SK-N-SH (cell line): ENCODE results near the gene FHOD3. TPM values are rescaled to one million over a fixed set of nuclear protein-coding genes. Genes with fewer than 3 reads are reported as not detected.
"Not testable (repeated sequence)": the region's sequence is repeated elsewhere in the genome, so short reads cannot be mapped to it uniquely, and the experiment has no call there.

Experiments used
- CTCF ChIA-PET: fragments of 300-600, 350-600 bp; formaldehyde crosslinking; extraction: SDS; loops from one replicate; lab custom pipeline; 2021; lab: Yijun Ruan, JAX
- POLR2A ChIA-PET: fragments of 350-600 bp; sonication (Branson Sonifier 250); formaldehyde crosslinking; extraction: SDS; loops from one replicate; lab custom pipeline; 2020; ENCODE audit warnings: antibody characterized with exemption, inconsistent platforms; lab: Yijun Ruan, JAX
- DNase-seq: peaks from one replicate; pipeline ENCODE4 v3.0.0; 2012
- H2AFZ ChIP-seq: fragments of 200-600 bp; sonication (generic); 2 replicates; pipeline ENCODE4 v1.8.1; 2016; ENCODE audit warnings: antibody characterized with exemption, mild to moderate bottlenecking, low read depth
- H3F3A ChIP-seq: fragments of 200-600 bp; sonication (generic); replicated peaks from 2 replicates; pipeline ENCODE3; 2016; ENCODE audit warnings: antibody characterized with exemption, mild to moderate bottlenecking; ENCODE audit not compliant: insufficient read depth
- H3K27ac ChIP-seq, 2 experiments: fragments of 200-500 bp in 1 of 2; fragments of 200-600 bp in 1 of 2; sonication (Bioruptor generic) in 1 of 2; sonication (generic), shearing (Covaris generic) in 1 of 2; 2 replicates each; pipeline versions ENCODE4 v1.5.1 to v1.6.1; 2014 to 2016; ENCODE audit warnings: low read depth in 2 of 2, inconsistent platforms in 1 of 2, low read length in 1 of 2, mild to moderate bottlenecking in 1 of 2, mixed read lengths in 1 of 2
- H3K27me3 ChIP-seq: fragments of 200-600 bp; sonication (generic), shearing (Covaris generic); 2 replicates; pipeline ENCODE4 v1.6.1; 2016; ENCODE audit warnings: mixed run types; ENCODE audit not compliant: insufficient read depth
- H3K36me3 ChIP-seq, 2 experiments: fragments of 200-500 bp in 1 of 2; fragments of 200-600 bp in 1 of 2; sonication (Bioruptor generic) in 1 of 2; sonication (generic) in 1 of 2; replicated peaks in 1 of 2; 2 replicates each; pipeline versions ENCODE3 to v1.5.1; 2014 to 2016; ENCODE audit warnings: low read length in 1 of 2, mild to moderate bottlenecking in 1 of 2; ENCODE audit not compliant: insufficient read depth in 2 of 2, control insufficient read depth in 1 of 2
- H3K4me1 ChIP-seq, 2 experiments: fragments of 200-500 bp in 1 of 2; fragments of 200-600 bp in 1 of 2; sonication (Bioruptor generic) in 1 of 2; sonication (generic), shearing (Covaris generic) in 1 of 2; 2 replicates each; pipeline versions ENCODE4 v1.5.1 to v1.6.1; 2014 to 2016; ENCODE audit warnings: low read depth in 1 of 2, low read length in 1 of 2, mixed run types in 1 of 2; ENCODE audit not compliant: insufficient read depth in 2 of 2, control insufficient read depth in 1 of 2
- H3K4me2 ChIP-seq: fragments of 200-600 bp; sonication (generic), shearing (Covaris generic); 2 replicates; pipeline ENCODE4 v1.6.1; 2017; ENCODE audit warnings: mixed run types
- H3K4me3 ChIP-seq, 2 experiments: fragments of 200-500 bp in 1 of 2; fragments of 200-600 bp in 1 of 2; sonication (Bioruptor generic) in 1 of 2; sonication (generic), shearing (Covaris generic) in 1 of 2; 2 replicates each; pipeline versions ENCODE4 v1.5.1 to v1.8.1; 2014 to 2016; ENCODE audit warnings: low read depth in 2 of 2, inconsistent platforms in 1 of 2, low read length in 1 of 2, mild to moderate bottlenecking in 1 of 2, mixed read lengths in 1 of 2, moderate library complexity in 1 of 2
- H3K79me2 ChIP-seq: fragments of 200-600 bp; sonication (generic); 2 replicates; pipeline ENCODE4 v1.8.1; 2017; ENCODE audit warnings: mild to moderate bottlenecking; ENCODE audit not compliant: insufficient read depth
- H3K9ac ChIP-seq: fragments of 200-600 bp; sonication (generic); 2 replicates; pipeline ENCODE4 v1.6.1; 2017; ENCODE audit warnings: mixed run types
- H3K9me2 ChIP-seq: fragments of 200-600 bp; sonication (generic); 2 replicates; pipeline ENCODE4 v1.6.1; 2017; ENCODE audit warnings: mixed run types
- H3K9me3 ChIP-seq: fragments of 200-600 bp; sonication (generic); 2 replicates; pipeline ENCODE4 v1.6.1; 2017; ENCODE audit warnings: mixed run types, mild to moderate bottlenecking, moderate library complexity
- H4K20me1 ChIP-seq: fragments of 200-600 bp; sonication (generic); 2 replicates; pipeline ENCODE4 v1.6.1; 2017; ENCODE audit warnings: mild to moderate bottlenecking, mixed run types; ENCODE audit not compliant: insufficient read depth
- CHD2 ChIP-seq: fragments of 150-350 bp; IDR thresholded peaks from 2 replicates; pipeline ENCODE4 v1.6.1; 2018; ENCODE audit warnings: low read length; ENCODE audit not compliant: partially characterized antibody
- EZH2phosphoT487 ChIP-seq: fragments of 200-600 bp; sonication (generic); IDR thresholded peaks from 2 replicates; pipeline ENCODE4 v1.6.1; 2017; ENCODE audit warnings: low read depth, mixed run types, mild to moderate bottlenecking, antibody characterized with exemption, moderate library complexity, borderline replicate concordance
- FOSL2 ChIP-seq: IDR thresholded peaks from 2 replicates; pipeline ENCODE4 v1.4.0; 2012; ENCODE audit warnings: low read depth, mild to moderate bottlenecking, moderate library complexity, borderline replicate concordance
- FOXJ3 ChIP-seq: sonication (generic); formaldehyde crosslinking; IDR thresholded peaks from 2 replicates; pipeline ENCODE4 v1.5.1; 2020; ENCODE audit warnings: mild to moderate bottlenecking, missing genetic modification reagents
- FOXM1 ChIP-seq: IDR thresholded peaks from 2 replicates; pipeline ENCODE4 v1.4.0; 2012; ENCODE audit warnings: low read depth, mild to moderate bottlenecking
- IRF3 ChIP-seq: fragments of 150-350 bp; IDR thresholded peaks from 2 replicates; pipeline ENCODE4 v1.6.1; 2016; ENCODE audit warnings: mild to moderate bottlenecking, low read depth, low read length
- MAX ChIP-seq: IDR thresholded peaks from 2 replicates; pipeline ENCODE4 v1.4.0; 2012; ENCODE audit warnings: low read depth
- MEF2A ChIP-seq: IDR thresholded peaks from 2 replicates; pipeline ENCODE4 v1.4.0; 2012; ENCODE audit warnings: low read depth, borderline replicate concordance
- NFIC ChIP-seq: IDR thresholded peaks from 2 replicates; pipeline ENCODE4 v1.4.0; 2012; ENCODE audit warnings: borderline replicate concordance
- RCOR1 ChIP-seq: fragments of 150-350 bp; IDR thresholded peaks from 2 replicates; pipeline ENCODE4 v1.6.1; 2017; ENCODE audit warnings: antibody characterized with exemption, low read length
- RFX5 ChIP-seq: IDR thresholded peaks from 2 replicates; pipeline ENCODE4 v1.6.1; 2012; ENCODE audit warnings: mild to moderate bottlenecking, improper control_type of control experiment, low read length
- RXRA ChIP-seq: IDR thresholded peaks from 2 replicates; pipeline ENCODE4 v1.4.0; 2012; ENCODE audit warnings: low read depth, mild to moderate bottlenecking, borderline replicate concordance
- SIN3A ChIP-seq: IDR thresholded peaks from 2 replicates; pipeline ENCODE4 v1.6.1; 2012; ENCODE audit warnings: low read depth, mild to moderate bottlenecking, low read length, moderate library complexity, borderline replicate concordance
- SMC3 ChIP-seq: IDR thresholded peaks from 2 replicates; pipeline ENCODE4 v1.6.1; 2012; ENCODE audit warnings: low read depth, low read length, improper control_type of control experiment
- TCF12 ChIP-seq: IDR thresholded peaks from 2 replicates; pipeline ENCODE4 v1.4.0; 2012
- YY1 ChIP-seq: IDR thresholded peaks from 2 replicates; pipeline ENCODE4 v1.4.0; 2012; ENCODE audit warnings: low read depth, mild to moderate bottlenecking
- WGBS: methylation state at CpG from one replicate; pipeline ENCODE4 v1.1.6; 2017; ENCODE audit warnings: low lambda C conversion rate; 5-methylcytosine and 5-hydroxymethylcytosine counted together
- polyA plus RNA-seq, 3 experiments: library from polyadenylated mRNA; depleted of rRNA; stranded (reverse); fragments of >200 nt; gene quantifications; 2 replicates each; pipeline ENCODE4 v1.2.3, GENCODE V29; 2012

FHOD3 gene
- polyA plus RNA-seq, 1 of the 3 experiments (the other 2 are of a cell fraction) = 10.9 TPM

DNA sequence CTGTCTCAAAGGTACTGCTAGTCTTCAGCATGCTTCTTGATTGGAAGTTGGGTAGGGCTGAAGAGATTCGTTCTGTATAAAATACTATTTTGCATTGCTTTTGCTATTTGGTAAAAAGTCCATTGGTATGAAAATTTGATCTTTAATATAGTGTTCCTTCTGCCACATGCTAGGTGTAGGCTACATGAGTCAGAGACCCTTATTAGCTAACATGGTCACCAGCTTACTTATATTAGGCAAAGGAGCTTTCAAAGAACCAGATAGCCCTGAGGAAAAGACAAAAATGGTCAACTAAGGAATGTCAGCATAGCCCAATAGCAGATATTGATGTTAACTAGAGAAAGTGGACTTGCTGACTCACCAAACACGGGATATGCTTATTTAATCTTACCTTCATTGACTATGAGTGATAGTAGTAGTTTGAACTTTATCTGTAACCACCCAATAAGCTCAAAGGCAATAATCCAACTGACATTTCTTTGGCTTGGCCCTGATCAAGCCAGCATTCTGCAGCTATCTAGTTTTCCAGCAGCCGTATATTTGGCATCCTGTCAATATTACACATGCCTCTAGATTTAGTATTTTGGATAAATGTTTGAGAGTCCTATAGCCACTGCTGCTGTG lies 421.3 kb downstream of the FHOD3 start:
- TF ChIP-seq YY1 (no peak), CHD2 (no peak), FOXJ3 (CRISPR knock-in tag) (no peak), MEF2A (no peak), IRF3 (no peak), RCOR1 (no peak), SIN3A (no peak), SMC3 (no peak), RXRA (no peak), EZH2phosphoT487 (no peak), MAX (no peak), FOSL2 (no peak), TCF12 (no peak), NFIC (no peak), FOXM1 (no peak)
- Histone ChIP-seq H3K79me2 (no peaks in the 10 kb centered on the region), H4K20me1 (no peaks in the 10 kb centered on the region), H3K9me2 (no peaks in the 10 kb centered on the region), H3K36me3 (no peaks in the 10 kb centered on the region), H2AFZ (no peak overlapping the region), H3K4me3 (no peak overlapping the region), H3K9me3 (no peaks in the 10 kb centered on the region), H3K4me2 (no peak overlapping the region), H3K9ac (no peak overlapping the region), H3K4me1 (no peaks in the 10 kb centered on the region; a peak in 1 of 4 replicates), H3K27ac (no peak overlapping the region), H3F3A (no peaks in the 10 kb centered on the region), H3K27me3 (no peaks in the 10 kb centered on the region)
- CTCF ChIA-PET = interaction anchor here (1.8 to 2.7 kb wide), 2 partner anchors 15 to 31 kb away, joined by 5 to 13 read pairs; no protein-coding TSS in a partner anchor
- WGBS = 78% methylated on average over 3 of the region's 3 CpGs
- no peak for DNase-seq
- POLR2A ChIA-PET = no interaction called here

DNA sequence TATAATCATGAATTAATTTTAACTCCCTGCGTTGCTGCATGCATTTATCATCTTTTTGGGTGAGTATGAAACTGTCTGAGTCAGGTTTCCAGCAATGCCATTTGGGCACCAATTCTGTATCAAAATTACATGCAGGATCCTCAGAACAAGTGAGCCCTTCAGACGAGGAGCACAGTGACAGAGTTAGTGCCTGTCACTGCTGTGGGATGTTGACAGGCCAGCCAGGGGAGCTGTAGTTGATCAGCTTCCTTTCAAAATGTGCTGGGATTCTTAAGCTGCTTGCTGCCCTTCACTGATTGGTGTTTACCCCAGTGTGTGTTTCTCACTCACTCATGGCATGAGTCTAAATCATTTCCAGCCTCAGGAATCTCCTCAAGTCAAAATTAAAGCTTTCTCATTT lies 422.1 kb downstream of the FHOD3 start:
- no peaks in the 10 kb centered on the region for H3K79me2 ChIP-seq
- H3K4me2 ChIP-seq = no peak overlapping the region
- H3K9me3 ChIP-seq = no peaks in the 10 kb centered on the region
- no peaks in the 10 kb centered on the region for H4K20me1 ChIP-seq
- ChIA-PET CTCF (interaction anchor here (1.8 to 2.7 kb wide), 2 partner anchors 14 to 32 kb away, joined by 5 to 13 read pairs; no protein-coding TSS in a partner anchor), POLR2A (no interaction called here)
- TF ChIP-seq RFX5 = no peak
- H3F3A ChIP-seq = no peaks in the 10 kb centered on the region
- H3K4me3 ChIP-seq = no peak overlapping the region
- 42% methylated on average over 2 of the region's 2 CpGs for WGBS
- H2AFZ ChIP-seq = no peak overlapping the region
- no peaks in the 10 kb centered on the region for H3K36me3 ChIP-seq
- no peaks in the 10 kb centered on the region for H3K27me3 ChIP-seq
- no peak for DNase-seq
- no peak overlapping the region for H3K27ac ChIP-seq
- no peak overlapping the region for H3K9ac ChIP-seq
- H3K4me1 ChIP-seq = no peaks in the 10 kb centered on the region; a peak in 1 of 4 replicates
- H3K9me2 ChIP-seq = no peaks in the 10 kb centered on the region

DNA sequence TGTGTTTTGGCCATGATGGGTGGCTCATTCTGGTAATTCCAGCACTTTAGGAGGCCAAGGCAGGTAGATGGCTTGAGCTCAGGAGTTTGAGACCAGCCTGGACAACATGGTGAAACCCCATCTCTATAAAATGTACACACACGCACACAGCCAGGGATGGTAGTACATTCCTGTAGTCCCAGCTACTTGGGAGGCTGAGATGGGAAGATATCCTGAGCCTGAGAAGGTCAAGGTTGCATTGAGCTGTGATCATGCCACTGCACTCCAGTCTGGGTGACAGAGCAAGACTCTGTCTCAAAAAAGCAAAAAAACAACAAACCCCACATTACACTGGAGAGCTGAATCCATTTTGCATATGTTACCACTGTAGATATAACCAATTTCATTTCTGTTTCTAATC lies 423.8 kb downstream of the FHOD3 start:
- H3K9me3 ChIP-seq, H3K9me2 ChIP-seq, DNase-seq, H3K27ac ChIP-seq, H3K4me2 ChIP-seq, H2AFZ ChIP-seq, H4K20me1 ChIP-seq, H3F3A ChIP-seq, H3K9ac ChIP-seq, H3K79me2 ChIP-seq, POLR2A ChIA-PET, H3K4me3 ChIP-seq, H3K4me1 ChIP-seq, H3K36me3 ChIP-seq, H3K27me3 ChIP-seq: not testable (repeated sequence)
- WGBS = 100% methylated on average over 1 of the region's 1 CpG
- CTCF ChIA-PET = interaction anchor here (1.4 to 2.7 kb wide), 2 partner anchors 11 to 34 kb away, joined by 4 to 13 read pairs; no protein-coding TSS in a partner anchor
